NCI-H146 (cell line): ENCODE results near the gene PLA2G4E.

Source experiments
- DNase-seq: peaks from one replicate; lab custom pipeline; 2025; lab: John Stamatoyannopoulos, UW

Gene PLA2G4E

DNA sequence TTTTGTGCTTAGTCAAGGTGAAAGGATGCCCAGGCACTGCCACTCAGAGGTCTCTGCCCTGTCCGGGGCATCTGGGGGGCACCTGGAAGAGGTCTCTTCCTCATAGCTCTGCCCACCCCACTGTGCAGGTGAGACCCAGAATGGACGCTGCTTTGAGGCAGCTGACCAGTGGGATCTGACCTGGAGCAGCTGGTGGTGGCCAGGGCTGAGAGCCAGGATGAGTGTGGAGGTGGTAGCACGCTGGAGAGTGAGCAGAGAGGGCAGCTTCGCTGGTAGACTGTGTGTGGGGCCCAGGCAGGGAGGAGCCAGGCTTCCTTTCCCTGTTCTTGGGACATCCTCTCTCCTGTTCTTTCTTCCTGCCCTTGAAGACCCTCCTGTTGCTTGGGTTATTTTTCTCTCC is 32.2 kb upstream of the PLA2G4E start:
- DNase-seq: no peak

DNA sequence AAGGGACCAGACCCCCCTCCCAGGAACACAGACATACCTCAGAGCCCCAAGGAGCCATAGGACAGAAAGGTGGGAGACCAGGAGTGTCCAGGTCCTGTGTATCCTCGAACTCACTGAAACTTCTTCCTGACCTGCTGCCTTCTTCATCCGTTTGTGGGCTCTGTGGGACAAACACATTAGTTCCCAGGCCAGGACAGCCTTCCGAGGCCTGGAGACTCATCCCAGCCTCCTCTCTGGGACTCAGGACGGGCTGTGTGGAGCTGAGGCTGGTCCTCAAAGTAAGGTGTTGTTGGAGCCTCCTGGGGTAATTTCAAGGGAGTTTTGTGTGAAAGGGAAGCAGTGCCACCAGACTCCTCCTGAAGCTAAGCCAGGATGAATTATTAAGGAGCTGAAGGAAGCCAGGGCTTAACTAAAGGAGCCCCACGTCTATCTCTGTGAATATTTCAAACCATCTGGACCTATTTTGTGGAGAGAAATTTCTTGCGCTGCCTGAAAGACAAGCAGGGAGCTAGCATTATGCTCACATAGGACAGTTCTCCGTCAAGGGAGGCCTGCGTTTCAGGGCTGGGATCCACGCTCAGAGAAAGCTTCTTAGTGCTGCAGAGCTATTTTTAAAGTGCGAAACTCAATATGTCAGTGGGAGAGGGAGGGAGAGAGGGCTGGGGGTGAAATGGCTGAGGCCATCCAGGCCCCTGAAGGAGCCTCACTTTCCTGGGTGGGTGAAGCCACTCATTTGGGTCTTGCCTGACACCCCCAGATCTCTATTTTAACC is 29.8 kb upstream of the PLA2G4E start:
- DNase-seq: no peak

DNA sequence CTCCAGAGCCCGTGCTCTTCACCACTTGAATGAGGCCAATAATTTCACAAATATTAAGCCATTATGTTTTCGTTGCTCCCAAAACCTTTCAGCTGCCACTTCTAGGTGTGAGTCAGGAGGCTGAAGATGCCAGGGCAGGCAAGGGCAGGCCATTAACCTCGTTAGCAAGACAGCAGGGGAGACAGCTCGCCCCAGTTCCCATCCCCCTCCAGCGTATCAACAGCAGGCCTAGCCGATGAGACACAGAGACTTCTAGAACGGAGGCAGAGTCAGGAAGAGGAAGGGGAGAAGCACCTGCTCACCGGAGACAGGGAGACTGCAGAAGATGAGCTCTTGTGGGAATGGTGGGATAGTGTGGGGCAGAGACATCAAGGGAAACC is 28.0 kb upstream of the PLA2G4E start:
- DNase-seq: no peak

DNA sequence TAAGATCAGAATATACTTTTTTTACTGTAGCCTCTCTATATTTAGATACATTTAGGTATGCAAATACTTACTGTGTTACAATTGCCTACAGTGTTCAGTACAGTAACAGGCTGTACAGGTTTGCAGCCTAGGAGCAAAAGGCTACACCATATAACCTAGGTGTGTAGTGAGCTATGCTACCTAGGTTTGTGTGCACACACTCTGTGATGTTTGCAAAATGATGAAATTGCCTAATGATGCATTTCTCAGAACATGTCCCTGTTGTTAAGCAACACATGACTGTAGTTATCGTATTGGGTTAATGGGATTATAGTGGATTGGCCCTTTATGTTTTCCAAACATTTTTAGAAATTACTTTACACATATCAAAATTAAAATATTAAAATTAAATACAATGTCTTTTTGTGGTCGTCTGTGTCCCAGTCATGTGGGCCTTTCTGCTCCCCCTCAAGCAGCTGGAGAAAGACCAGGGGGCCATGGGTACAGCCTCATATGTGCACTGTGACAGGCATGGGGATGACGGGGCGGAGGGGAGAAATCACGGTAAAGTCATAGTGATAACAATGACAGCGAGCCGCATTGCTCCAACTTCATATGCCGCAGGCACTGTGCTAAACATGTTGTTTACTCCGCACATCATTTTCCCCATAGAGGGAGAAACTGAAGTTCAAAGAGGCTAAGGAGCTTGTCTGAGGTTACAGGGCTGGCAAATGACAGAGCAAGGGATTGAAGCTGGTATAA is 27.4 kb upstream of the PLA2G4E start:
- no peak for DNase-seq

DNA sequence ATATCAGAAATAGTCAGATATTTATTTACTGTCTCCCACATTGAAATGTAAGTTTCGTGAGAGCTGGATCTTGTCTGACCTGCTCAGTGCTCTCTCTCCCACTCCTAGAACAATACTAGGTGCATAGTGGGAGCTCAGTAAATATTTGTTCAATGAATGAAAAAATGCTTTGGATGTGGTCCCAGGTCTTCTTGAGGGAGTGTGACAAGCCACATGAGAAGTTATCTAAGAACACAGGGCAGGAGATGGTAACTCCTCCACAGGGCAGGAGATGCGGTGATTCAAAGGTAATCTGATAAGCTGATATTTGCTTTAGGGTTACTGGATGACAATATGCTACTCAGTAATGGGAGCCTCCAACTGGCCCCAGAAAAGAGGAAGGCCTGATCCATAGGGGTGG is 25.8 kb upstream of the PLA2G4E start:
- no peak for DNase-seq

DNA sequence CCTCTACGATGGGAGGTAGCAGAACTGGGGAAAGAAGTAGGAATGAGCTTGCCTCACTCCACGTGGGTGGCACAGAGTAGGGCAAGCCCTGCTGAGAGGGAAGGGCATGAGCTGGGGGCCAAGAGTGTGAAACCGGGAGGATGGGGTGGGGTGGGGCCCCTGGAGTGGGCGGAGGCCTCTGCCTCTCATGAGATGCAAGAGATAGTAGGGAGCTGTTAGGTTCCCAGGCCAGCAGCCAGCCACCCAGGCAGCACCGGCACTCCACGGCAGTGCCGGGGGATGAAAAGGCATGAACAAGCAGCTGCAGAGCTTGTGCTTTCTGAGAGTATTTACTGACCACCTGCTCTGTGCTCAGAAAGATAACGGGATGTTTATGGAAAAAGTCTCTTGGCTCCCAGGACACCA is 24.4 kb upstream of the PLA2G4E start:
- no peak for DNase-seq

DNA sequence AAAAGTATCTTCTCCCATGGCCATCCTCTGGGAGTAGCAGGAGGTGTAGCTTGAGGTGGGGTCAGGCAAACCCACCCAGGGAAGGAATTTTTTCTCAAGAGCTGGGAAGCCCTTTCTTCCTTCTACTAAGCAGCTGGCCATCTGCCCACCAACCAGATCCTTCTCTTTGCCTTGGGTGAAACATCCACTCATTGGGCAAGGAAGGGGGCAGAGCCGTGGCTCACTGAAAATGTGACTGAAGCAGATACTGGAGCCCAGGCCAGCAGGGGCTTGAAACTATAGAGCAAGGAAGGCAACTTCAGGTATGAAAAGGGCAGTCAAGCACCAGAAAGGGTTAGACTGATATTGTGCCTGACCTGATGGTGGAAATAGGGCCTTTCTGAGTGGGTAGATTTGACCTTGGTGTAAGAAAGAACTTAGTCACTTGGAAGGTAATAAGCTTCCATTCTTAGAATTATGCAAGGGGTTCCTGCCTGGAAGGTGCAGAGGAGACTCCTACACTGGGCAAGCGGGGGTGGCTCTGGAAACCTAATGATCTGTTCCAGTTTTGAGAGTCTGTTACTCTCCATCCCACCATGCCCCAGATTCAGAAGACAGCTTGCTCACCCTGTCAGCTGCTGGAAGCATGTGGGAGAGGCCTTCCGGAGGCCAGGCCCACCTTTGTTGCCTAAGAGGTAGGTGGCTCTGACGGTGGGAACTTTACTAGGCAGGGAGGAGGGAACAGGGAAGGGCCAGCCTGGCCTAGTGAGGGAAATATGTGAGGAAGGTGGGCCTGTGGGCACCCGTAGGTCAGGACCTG is 22.0 kb upstream of the PLA2G4E start:
- DNase-seq: no peak

DNA sequence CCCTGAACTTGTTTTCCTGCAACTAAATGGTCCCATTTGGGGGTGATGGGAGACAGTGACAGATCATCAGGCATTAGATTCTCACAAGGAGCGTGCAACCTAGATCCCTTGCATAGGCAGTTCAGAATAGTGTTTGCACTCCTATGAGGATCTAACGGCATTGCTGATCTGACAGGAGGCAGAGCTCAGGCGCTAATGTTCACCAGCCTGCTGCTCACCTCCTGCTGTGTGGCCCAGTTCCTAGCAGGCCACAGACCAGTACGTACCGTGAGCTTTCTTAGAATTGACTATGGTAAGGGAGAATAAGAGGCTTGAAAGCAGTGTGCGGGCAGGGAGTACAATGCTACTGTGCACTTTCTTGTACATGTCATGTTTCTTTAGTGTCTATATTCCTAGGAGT is 17.6 kb upstream of the PLA2G4E start:
- DNase-seq: no peak

DNA sequence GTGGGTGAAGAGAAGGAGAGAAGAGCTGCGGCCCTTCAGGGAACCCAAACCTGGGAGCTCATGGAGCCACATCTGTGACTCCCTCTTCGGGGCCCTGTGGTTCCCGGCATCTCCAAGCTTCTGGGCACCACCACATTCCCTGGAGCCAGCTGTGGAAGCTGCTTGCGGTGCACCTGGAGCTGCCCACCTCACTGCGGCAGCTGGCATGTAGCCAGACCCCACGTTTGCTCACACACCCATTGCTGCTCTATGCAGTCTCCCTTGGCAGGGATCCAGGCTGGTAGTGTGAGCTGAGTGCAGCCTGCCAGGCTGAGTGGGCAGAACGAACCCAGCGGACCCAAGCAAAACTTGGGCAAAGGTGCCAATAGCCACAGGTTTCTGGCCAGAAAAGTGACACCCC is 16.8 kb upstream of the PLA2G4E start:
- DNase-seq: peak; percentile 31

DNA sequence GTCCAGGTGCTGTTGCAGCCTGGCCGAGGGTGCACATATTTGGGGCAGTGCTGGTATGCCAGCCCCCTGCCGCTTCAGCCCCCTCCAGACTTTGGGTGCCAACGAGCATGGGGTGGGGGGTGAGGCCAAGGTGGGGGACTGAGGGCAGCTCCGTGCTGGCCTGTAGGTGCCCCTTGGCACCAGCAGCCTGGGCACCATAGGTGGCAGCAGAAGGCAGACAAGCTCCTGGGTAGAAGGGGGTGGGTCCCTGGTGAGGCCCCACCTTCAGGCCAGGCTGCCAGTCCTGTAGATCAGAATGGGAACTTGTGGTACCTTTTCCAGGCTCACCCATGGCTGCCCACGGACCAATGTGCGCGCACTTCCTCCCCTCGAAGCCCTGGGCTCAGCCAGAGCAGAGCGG is 16.1 kb upstream of the PLA2G4E start:
- DNase-seq: no peak

DNA sequence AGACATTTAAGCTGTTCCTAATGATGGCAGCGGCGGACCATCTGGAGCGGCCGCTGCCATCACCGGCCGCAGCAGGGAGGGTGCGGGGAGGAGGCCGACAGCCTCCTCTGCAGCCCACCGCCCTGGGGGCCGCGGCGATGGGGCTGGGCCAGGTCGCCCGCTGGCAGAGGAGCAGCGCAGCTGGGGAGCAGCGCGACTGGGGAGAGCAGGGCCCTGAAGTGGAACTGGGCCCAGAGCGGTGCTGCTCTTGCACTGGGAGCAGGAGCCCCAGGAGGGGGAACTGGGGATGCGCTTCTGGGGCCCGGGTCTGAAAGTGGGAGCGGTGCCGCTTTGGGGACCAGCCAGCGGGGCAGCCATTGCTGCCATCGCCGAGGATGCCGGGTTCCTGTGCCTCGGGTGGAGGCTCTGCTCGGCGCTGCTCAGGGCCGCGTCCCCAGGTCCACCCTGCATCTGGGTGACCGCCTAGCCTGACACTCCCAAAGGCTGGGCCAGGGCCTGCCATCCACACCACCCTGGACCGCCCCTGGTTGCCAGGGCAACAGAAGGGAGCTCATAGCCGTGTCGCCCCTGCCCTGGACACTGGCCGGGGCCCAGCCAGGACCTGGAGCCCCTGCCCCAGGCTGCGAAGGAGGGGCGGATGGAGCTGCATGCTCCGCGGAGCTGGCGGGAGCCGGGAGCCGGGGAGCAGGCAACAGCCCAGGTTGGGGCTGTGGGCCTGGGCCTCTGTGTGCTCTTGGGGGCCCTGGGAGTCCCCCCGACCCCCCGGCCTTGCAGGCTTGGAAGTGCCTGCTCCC is 15.5 kb upstream of the PLA2G4E start:
- DNase-seq: no peak

DNA sequence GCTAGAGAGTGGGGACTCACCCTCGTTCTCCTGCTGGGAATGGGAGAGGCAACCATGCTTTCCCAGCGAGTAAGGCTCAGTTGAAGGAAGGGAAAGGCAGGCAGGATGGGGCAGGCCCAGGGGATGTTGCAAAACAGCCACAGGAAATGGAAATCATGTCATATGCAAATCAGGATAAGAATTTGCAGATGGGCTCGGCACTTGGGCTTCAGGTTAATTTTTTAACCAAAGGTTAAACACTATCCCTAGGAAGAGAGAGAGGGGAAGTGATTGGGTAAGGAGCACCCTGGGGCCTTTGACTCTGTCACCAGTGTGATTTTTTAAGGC is 14.6 kb upstream of the PLA2G4E start:
- no peak for DNase-seq

DNA sequence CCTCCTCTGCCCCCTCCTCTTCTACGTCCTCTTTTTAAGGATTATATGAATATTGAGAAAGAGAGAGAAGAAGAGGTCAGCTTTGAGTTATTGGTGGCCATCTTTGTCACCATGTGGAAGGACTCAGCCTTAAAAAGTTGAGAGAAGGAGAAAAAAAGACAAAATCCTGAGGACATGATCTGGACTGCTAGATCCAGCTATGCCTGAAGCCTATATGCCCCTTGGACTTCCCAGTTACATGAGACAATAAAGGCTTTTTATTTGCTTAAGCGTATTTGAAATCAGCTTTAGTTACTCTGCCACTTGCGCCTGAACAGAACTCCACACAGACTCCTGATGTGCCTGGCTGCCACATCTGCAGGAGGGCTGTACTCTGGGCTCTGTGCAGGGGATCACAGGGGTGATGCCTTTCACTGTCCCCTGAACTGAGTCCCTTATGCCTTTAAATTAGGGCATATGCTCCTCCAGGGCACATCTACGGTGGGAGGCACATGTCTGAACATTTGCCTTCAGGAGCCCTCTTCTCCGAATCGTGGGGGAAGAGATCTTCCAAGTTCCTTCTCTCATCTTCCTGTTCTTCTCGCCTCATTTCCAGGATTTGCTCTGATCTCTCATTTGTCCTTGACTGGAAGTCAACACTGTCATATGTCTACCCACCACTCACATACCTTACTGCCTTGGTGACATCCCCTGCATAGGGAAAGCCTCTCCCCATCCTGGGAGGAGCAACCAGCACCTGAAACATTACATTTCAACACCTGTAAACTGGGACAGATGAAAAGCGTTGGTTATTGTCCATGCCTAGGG is 14.0 kb upstream of the PLA2G4E start:
- DNase-seq: no peak

DNA sequence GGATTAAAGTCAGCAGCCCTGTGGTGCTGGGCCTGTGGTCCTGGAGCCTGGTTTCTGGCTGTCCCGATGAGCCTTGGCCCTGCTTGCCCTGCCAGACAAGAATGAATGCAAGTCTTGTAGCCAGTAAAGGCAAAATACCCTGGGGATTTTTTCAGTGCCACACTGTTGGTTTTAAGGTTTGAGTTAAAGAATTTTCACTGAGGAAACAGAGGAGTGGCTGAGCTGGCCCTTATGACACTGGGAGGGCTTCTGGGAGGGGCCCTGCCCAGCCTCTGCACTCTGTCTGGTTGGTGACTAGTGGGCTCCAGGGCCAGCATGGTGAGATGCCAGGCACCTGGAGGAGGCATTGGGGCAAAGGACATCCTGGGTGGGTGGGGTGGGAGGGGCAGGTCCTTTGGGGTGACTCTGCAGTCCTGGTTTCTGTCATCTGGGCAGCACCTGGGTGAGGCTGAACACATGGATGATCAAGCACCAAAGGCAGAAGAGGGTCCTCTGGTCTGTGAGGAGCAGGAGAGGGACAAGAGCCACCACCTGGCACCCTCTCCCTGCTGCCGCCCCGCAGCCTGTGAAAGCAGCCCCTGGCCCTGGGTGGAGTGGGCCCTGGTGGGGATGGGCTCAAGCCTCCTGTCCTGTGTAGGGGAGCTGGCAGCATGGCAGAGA is 12.5 kb upstream of the PLA2G4E start:
- no peak for DNase-seq

DNA sequence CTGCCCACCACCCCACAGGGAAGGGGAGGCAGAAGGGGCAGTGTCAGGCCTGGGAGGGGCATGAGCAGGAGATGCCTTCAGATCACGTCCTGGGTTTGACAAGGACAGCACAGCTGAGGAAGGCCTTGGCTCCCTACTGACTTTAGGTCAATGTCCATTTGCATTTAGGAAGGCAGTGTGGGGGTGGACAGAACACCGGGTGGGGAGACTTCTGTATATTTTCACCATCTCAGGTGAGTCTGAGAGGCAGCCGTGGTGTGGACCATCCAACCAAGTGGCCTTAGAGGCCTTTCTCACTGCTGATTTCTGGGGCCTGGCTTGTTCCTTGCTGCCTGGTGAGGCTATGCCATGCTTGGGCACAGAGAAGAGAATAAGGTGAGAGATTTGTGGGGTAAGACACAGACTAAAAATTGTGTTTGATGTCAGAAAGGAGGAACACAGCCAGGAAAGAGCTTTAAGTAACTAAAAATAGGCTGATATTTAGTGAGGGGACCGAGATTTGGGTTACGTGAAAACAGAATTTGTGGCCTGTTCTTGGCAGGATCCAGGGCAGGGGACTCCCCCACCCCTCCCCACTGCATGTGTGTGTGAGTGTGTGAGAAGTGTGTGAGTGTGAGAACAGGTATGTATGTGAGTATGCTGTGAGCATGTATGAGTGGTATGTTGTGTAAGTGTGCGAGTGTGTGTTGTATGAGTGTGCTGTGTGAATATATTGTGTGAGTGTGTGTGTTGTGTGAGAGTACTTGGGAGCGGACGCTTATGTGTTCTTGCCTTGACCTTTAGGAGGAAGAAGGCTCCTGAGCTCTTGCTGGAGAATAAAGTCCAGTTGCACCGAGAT is 11.8 kb upstream of the PLA2G4E start:
- no peak for DNase-seq

DNA sequence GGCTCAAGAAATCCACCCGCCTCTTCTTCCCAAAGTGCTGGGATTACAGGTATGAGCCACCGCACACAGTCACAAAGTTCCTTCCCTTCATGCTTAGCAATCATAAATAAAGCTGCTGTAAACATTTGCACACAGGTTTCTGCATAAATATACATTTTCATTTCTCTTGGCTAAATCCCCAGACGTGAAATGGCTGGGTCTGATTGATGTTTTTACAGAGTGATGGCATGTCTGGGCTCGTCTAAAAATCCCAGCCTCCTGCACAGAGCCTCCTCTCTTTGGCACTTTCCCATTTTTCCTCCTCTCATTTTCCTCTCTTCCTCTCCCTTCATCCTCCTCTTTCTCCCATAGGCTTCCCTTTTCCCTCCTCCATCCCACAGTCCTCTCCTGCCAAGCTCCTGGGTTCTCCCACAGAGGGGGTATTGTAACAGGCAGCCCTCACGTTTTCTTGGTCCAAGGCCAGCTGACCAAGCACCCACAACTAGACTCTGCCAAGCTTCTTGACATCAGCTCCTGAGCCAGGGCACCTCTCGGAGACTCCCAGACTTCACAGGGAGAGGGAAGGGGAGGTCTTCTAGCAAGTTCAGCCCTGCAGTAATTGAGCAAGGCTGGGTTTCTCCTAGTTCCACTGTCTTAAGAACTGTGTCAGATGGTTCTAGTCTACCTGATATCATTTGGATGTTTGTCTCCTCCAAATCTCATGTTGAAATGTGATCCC is 10.5 kb upstream of the PLA2G4E start:
- no peak for DNase-seq

DNA sequence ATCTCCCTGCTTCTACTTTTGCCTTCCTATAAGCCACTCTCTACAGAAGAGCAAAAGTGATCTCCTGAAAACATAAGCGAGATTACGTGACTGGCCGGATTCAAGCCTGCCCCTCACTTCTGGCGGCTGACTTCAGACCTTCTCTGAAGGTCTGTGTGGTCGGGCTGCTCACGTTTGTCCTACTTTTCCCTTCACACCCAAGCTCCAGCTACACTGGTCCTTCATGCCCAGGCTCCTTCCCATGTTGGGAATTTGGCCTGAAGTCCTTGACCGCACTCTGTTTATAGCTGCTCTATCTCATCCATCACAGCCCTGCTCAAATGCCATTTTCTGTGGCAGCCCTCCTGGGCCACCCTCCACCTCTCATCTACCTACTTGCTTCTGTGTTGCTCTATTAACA is 6.7 kb upstream of the PLA2G4E start:
- no peak for DNase-seq

DNA sequence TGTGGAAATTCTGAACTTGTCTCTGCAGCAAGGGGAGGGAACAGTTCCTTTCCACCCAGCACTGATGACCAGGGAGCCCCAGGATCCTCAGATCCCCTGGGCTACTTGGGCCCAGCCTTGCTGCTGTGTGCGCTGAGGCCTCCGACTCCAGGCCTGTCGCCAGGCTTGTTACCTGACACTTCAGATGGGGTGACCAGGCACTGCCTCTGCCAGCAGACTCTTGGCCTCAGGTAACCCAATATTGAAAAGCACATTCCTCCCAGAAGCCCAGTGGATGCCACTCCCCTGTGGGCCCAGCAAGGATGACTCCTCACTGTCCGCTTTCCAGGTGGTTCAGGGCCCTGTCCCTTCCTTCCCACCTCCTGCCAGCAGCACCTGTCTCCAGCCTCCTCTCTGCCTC is 3.5 kb upstream of the PLA2G4E start:
- DNase-seq: no peak

DNA sequence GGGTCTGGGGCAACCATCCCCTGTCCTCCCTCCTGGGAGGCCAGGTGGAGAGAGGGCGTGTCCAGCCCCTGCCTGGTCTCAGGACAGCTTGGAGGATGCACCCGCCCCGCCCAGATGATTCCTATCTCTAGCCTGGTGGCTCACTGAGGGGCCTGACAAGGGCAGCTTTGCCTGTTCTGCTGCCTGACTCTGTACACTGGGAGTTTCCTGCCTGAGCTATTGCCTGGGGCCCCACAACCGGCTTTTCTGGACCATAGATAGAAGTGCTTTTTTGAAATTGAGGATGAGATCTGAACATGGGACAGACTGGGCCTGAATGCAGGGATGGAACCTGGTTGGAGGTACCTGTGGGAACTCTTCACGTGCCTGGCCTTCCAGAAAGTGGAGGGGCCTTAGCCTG is 751 bp upstream of the PLA2G4E start:
- DNase-seq: no peak
